Measurements from ENCODE around the gene TULP4.
"Not testable (repeated sequence)": the region's sequence is repeated elsewhere in the genome, so short reads cannot be mapped to it uniquely, and the experiment has no call there.

Gene TULP4

GRCh38 chr6:158422629-158423238 lies 110.5 kb downstream of the TULP4 start:
- ATAC-seq = no peak

GRCh38 chr6:158431036-158431435 lies 118.8 kb downstream of the TULP4 start:
- ATAC-seq = no peak

- no peak for ATAC-seq
Measured at GRCh38 chr6:158431560-158431959, 119.3 kb downstream of the TULP4 start.

- no peak for ATAC-seq
Measured at GRCh38 chr6:158437571-158437970, 125.3 kb downstream of the TULP4 start.

GRCh38 chr6:158438226-158438625 lies 126.0 kb downstream of the TULP4 start:
- no peak for ATAC-seq

- peak in 1 of 2 donors; percentile 32 for ATAC-seq
Measured at GRCh38 chr6:158439255-158439654, 127.0 kb downstream of the TULP4 start.

- ATAC-seq = no peak
Measured at GRCh38 chr6:158441716-158442215, 129.5 kb downstream of the TULP4 start.

GRCh38 chr6:158442306-158442705 lies 130.0 kb downstream of the TULP4 start:
- no peak for ATAC-seq

GRCh38 chr6:158445426-158446085 lies 133.3 kb downstream of the TULP4 start:
- no peak for ATAC-seq

GRCh38 chr6:158448856-158449255 lies 136.6 kb downstream of the TULP4 start:
- ATAC-seq = no peak

- ATAC-seq = no peak
Measured at GRCh38 chr6:158452191-158452590, 139.9 kb downstream of the TULP4 start.

- no peak for ATAC-seq
Measured at GRCh38 chr6:158457131-158457530, 144.9 kb downstream of the TULP4 start.

- no peak for ATAC-seq
Measured at GRCh38 chr6:158457616-158458278, 145.5 kb downstream of the TULP4 start.

- ATAC-seq = no peak
Measured at GRCh38 chr6:158459726-158460125, 147.5 kb downstream of the TULP4 start.

- ATAC-seq = no peak
Measured at GRCh38 chr6:158460602-158461169, 148.4 kb downstream of the TULP4 start.

GRCh38 chr6:158461954-158462353 lies 149.7 kb downstream of the TULP4 start:
- no peak for ATAC-seq

GRCh38 chr6:158464483-158464882 lies 152.2 kb downstream of the TULP4 start:
- ATAC-seq = no peak

- ATAC-seq = no peak
Measured at GRCh38 chr6:158465257-158465656, 153.0 kb downstream of the TULP4 start.

- no peak for ATAC-seq
Measured at GRCh38 chr6:158465747-158466146, 153.5 kb downstream of the TULP4 start.

GRCh38 chr6:158467923-158468322 lies 155.7 kb downstream of the TULP4 start:
- no peak for ATAC-seq

GRCh38 chr6:158468666-158469065 lies 156.4 kb downstream of the TULP4 start:
- ATAC-seq = no peak

- not testable (repeated sequence) for ATAC-seq
Measured at GRCh38 chr6:158470023-158470422, 157.8 kb downstream of the TULP4 start.

- ATAC-seq = no peak
Measured at GRCh38 chr6:158471339-158471738, 159.1 kb downstream of the TULP4 start.

- no peak for ATAC-seq
Measured at GRCh38 chr6:158472447-158472846, 160.2 kb downstream of the TULP4 start.

All from activated CD4-positive, CD25-positive, alpha-beta regulatory T cell treated with anti-CD3 and anti-CD28 coated beads, Interleukin-2, amount 50 U/mL, for 24 hours (primary cell).